Measurements from ENCODE around the gene P2RX6. TPM values are rescaled to one million over a fixed set of nuclear protein-coding genes. Genes with fewer than 3 reads are reported as not detected.

The P2RX6 gene
- total and polyA plus RNA-seq, 12 donors, result 0.07 to 7.7 (median 3.2) TPM

DNA sequence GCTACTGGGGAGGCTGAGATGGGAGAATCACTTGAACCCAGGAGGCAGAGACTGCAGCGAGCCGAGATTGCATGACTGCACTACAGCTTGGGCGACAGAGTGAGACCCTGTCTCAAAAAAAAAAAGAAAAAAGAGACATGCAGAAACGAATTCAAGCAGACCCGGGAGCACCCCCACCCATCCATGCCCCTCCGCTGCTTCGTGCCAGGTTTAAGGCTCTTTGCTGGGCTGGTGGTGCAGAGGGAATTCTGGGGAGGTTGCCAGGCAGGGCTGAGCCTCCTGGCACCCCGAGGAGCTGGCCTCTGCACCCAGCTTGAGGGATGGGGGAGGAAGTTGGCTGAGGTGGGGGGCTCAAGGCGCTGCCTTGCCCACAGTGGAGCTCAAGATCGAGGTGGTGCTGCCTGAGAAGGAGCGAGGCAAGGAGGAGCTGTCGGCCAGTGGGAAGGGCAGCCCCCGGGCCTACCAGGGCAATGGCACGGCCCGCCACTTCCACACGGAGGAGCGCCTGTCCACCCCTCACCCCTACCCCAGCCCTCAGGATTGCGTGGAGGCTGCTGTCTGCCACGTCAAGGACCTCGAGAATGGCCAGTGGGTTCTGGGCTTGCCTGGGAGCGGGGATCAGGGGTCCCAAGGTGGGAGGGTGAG lies 41.9 kb upstream of the P2RX6 start:
- H3K9me3 ChIP-seq, result no peaks in the 10 kb centered on the region
- peaks cover 0 to 25% (median 0%) of the 10 kb centered on the region in 9 donors for H3K4me1 ChIP-seq
- no peaks in the 10 kb centered on the region for H3K27me3 ChIP-seq
- DNase-seq, result no peak
- TF ChIP-seq, protein P1, sequence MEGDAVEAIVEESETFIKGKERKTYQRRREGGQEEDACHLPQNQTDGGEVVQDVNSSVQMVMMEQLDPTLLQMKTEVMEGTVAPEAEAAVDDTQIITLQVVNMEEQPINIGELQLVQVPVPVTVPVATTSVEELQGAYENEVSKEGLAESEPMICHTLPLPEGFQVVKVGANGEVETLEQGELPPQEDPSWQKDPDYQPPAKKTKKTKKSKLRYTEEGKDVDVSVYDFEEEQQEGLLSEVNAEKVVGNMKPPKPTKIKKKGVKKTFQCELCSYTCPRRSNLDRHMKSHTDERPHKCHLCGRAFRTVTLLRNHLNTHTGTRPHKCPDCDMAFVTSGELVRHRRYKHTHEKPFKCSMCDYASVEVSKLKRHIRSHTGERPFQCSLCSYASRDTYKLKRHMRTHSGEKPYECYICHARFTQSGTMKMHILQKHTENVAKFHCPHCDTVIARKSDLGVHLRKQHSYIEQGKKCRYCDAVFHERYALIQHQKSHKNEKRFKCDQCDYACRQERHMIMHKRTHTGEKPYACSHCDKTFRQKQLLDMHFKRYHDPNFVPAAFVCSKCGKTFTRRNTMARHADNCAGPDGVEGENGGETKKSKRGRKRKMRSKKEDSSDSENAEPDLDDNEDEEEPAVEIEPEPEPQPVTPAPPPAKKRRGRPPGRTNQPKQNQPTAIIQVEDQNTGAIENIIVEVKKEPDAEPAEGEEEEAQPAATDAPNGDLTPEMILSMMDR (IDR thresholded peaks at IDR 0.05), result no peak
- H3K4me3 ChIP-seq, result no peak overlapping the region
- H3K36me3 ChIP-seq, result no peaks in the 10 kb centered on the region
- no peak for ATAC-seq
- intact Hi-C loops (cut with DNase I), result no loop called here
- no peak overlapping the region for H3K27ac ChIP-seq
- 75 to 78% methylated on average over 20 to 21 of the region's 21 CpGs for WGBS, 2 donors

DNA sequence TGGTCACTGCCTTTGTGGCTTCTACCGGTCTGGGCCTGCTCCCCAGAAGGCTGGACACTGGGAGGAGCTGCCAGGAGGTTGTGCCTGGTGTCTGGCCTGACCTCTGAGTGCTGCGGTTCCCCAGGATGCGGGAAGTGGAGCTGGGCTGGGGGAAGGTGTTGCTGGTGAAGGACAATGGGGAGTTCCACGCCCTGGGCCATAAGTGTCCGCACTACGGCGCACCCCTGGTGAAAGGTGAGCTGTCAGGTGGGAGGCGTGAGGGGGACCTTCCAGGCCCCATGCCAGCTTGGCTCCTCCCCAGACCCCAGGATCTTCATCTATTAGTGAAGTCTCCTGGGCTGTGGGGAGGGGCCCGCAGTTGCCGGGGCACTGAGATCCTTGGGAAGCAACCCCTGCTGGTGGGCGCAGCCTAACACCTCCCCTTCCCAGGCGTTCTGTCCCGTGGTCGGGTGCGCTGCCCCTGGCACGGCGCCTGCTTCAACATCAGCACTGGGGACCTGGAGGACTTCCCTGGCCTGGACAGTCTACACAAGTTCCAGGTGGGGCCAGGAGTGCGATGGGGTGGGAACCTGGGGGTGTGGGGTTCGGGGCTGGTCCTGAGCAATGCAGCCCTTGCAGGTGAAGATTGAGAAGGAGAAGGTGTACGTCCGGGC lies 41.2 kb upstream of the P2RX6 start:
- DNase-seq, result no peak
- no peak for ATAC-seq
- no peak overlapping the region for H3K27ac ChIP-seq
- intact Hi-C loops (cut with DNase I), result no loop called here
- H3K4me1 ChIP-seq, result peaks cover 0 to 18% (median 0%) of the 10 kb centered on the region in 9 donors
- H3K27me3 ChIP-seq, result no peaks in the 10 kb centered on the region
- no peaks in the 10 kb centered on the region for H3K36me3 ChIP-seq
- TF ChIP-seq, protein P1 (IDR thresholded peaks at IDR 0.05), result no peak
- WGBS, 2 donors, result 57 to 60% methylated on average over 21 of the region's 21 CpGs
- no peak overlapping the region for H3K4me3 ChIP-seq
- peaks cover 0 to 7% (median 4%) of the 10 kb centered on the region in 11 donors for H3K9me3 ChIP-seq

DNA sequence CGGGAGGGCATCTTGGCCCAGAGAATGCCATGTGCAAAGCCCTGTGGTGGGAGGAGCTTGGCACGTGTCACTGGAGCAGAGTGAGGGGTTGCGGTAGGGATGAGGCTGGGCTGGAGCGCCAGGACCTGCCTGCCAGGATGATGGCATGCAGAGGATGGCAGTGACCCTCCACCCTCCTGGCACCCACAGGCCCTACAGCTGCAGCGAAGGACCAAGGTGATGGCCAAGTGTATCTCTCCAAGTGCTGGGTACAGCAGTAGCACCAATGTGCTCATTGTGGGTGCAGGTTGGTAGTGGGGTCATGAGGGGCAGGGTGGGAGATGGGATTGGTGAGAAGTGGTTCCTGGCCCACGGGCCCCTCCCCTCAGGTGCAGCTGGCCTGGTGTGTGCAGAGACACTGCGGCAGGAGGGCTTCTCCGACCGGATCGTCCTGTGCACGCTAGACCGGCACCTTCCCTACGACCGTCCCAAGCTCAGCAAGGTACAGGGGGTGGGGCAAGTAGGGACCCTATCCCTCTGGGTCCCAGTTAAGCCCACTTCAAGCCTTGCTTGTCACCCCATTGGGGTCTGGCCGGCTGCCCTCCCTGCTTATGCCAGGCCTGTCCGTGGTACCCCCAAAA lies 40.5 kb upstream of the P2RX6 start:
- TF ChIP-seq, protein P1 (IDR thresholded peaks at IDR 0.05), result no peak
- Histone ChIP-seq H3K4me1 (peaks cover 0 to 19% (median 3%) of the 10 kb centered on the region in 9 donors), H3K36me3 (no peaks in the 10 kb centered on the region), H3K9me3 (peaks cover 0 to 10% (median 6%) of the 10 kb centered on the region in 11 donors), H3K27ac (no peak overlapping the region), H3K4me3 (no peak overlapping the region), H3K27me3 (no peaks in the 10 kb centered on the region)
- intact Hi-C loops (cut with DNase I), result no loop called here
- ATAC-seq (no peak), DNase-seq (no peak)
- 76 to 80% methylated on average over 16 of the region's 16 CpGs for WGBS, 2 donors

DNA sequence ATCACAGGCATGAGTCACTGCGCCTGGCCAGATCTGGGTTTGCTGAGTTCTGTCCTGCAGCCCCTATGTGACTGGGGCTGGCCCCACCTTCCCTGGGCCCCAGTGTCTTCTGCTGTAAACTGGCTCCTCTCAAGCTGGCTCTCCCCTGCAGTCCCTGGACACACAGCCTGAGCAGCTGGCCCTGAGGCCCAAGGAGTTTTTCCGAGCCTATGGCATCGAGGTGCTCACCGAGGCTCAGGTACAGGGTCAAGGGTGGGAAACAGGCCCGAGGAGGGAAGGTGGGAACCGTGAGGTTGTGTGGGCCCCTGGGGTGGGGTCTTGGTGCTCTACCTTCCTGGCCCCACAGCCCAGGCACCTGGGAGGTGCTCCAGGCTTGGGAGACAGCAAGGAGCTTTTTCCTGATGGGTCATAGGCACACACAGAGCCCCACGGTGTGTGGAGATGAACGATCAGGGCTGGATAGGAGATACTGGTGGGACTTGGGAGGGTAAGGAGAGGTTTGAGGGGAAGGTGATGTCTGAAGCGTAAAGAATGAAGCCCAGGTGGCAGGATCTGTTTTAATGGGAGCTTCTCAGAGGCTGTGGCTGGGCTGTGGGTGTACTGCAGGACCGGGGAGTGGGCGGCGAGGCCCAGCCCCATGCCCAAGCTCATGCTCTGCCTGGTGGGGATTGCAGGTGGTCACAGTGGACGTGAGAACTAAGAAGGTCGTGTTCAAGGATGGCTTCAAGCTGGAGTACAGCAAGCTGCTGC lies 39.2 kb upstream of the P2RX6 start:
- WGBS, 2 donors, result 82 to 85% methylated on average over 14 of the region's 14 CpGs

More for the DNA sequence above, 39.2 kb upstream of the P2RX6 start:
- H3K4me3 ChIP-seq, result no peak overlapping the region
- intact Hi-C loops (cut with DNase I), result no loop called here
- ATAC-seq, result no peak
- no peak for DNase-seq
- H3K36me3 ChIP-seq, result no peaks in the 10 kb centered on the region
- TF ChIP-seq, protein P1 (IDR thresholded peaks at IDR 0.05), result no peak
- peaks cover 7 to 29% (median 14%) of the 10 kb centered on the region in 9 donors for H3K4me1 ChIP-seq
- no peaks in the 10 kb centered on the region for H3K27me3 ChIP-seq
- H3K9me3 ChIP-seq, result peaks cover 0 to 10% (median 6%) of the 10 kb centered on the region in 11 donors
- H3K27ac ChIP-seq, result no peak overlapping the region

Measured in heart right ventricle (tissue), 16 donors.